Panc1 (cell line): ENCODE measurements around the gene DLGAP4. TPM values are rescaled to one million over a fixed set of nuclear protein-coding genes. Genes with fewer than 3 reads are reported as not detected.

Experiments used
- ATAC-seq: fragments of 200-7000 bp; cut with Tn5 transposase; 2 replicates; pipeline ENCODE4 v1.9.1; 2020; ENCODE audit warnings: mild to moderate bottlenecking, moderate library complexity
- BruUV-seq: library from RNA; stranded (reverse); fragments of 400-500 nt; replicated peaks from 2 replicates; lab custom pipeline; 2021; lab: Mats Ljungman, UMichigan
- CTCF ChIA-PET: fragments of 300-600 bp; sonication (Branson Sonifier 250); formaldehyde crosslinking; loops from one replicate; lab custom pipeline; 2022; ENCODE audit warnings: antibody characterized with exemption; lab: Charles Lee
- POLR2A ChIA-PET: fragments of 300-600 bp; sonication (Branson Sonifier 250); formaldehyde crosslinking; loops from one replicate; lab custom pipeline; 2022; ENCODE audit warnings: antibody characterized with exemption; lab: Charles Lee
- DNase-seq: peaks from one replicate; pipeline ENCODE4 v3.0.0-alpha.2; 2010; ENCODE audit warnings: low read depth, low spot score
- H3K27ac ChIP-seq: 2 replicates; pipeline ENCODE4 v1.5.1; 2011; ENCODE audit warnings: mild to moderate bottlenecking, low read length, inconsistent platforms
- H3K27me3 ChIP-seq: fragments of 200-500 bp; sonication (Bioruptor generic); 2 replicates; pipeline ENCODE4 v1.6.0; 2014; ENCODE audit warnings: low read length, inconsistent platforms; ENCODE audit not compliant: control insufficient read depth, insufficient read depth
- H3K36me3 ChIP-seq: fragments of 200-500 bp; sonication (Bioruptor generic); 2 replicates; pipeline ENCODE4 v1.5.1; 2014; ENCODE audit warnings: inconsistent platforms, mild to moderate bottlenecking, low read length, moderate library complexity; ENCODE audit not compliant: control insufficient read depth, insufficient read depth
- H3K4me1 ChIP-seq: 2 replicates; pipeline ENCODE4 v1.5.1; 2011; ENCODE audit warnings: inconsistent platforms, mild to moderate bottlenecking, low read length, moderate library complexity; ENCODE audit not compliant: control insufficient read depth, insufficient read depth
- H3K4me3 ChIP-seq, 2 experiments: 2 replicates each; pipeline ENCODE4 v1.5.1; 2011 to 2012; ENCODE audit warnings: low read depth in 2 of 2, low read length in 2 of 2, mild to moderate bottlenecking in 2 of 2, inconsistent platforms in 1 of 2, moderate library complexity in 1 of 2
- H3K9me3 ChIP-seq: fragments of 200-500 bp; sonication (Bioruptor generic); 2 replicates; pipeline ENCODE4 v1.5.1; 2014; ENCODE audit warnings: low read depth, mild to moderate bottlenecking, inconsistent platforms, low read length, moderate library complexity; ENCODE audit not compliant: control insufficient read depth, insufficient read depth
- POLR2AphosphoS5 ChIP-seq: IDR thresholded peaks from 2 replicates; pipeline ENCODE4 v1.6.1; 2012; ENCODE audit warnings: mild to moderate bottlenecking, low read depth, low read length, moderate library complexity
- SIN3A ChIP-seq: IDR thresholded peaks from 2 replicates; pipeline ENCODE4 v1.6.1; 2012; ENCODE audit warnings: low read depth, mild to moderate bottlenecking, low read length, moderate library complexity, borderline replicate concordance; ENCODE audit not compliant: insufficient read depth
- TCF7L2 ChIP-seq: IDR thresholded peaks from 2 replicates; pipeline ENCODE4 v1.6.1; 2011; ENCODE audit warnings: mild to moderate bottlenecking, low read depth, low read length, inconsistent platforms
- in situ Hi-C: cut with HindIII; loops from 2 replicates; pipeline ENCODE4 v1.10.0; 2016; ENCODE audit warnings: low sequenced_read_pairs, low pct_unique_long_range_greater_than_20kb
- intact Hi-C: fragments of 100-400 bp; cut with micrococcal nuclease; formaldehyde crosslinking; loops from one replicate; pipeline ENCODE4 v1.10.0; 2022; ENCODE audit not compliant: unreplicated experiment
- total RNA-seq: library from RNA; stranded (reverse); gene quantifications from one replicate; pipeline ENCODE4 v1.2.1, GENCODE V29; 2021; ENCODE audit not compliant: unreplicated experiment
- TF ChIP-seq, protein P1 (sequence below), 2 experiments: IDR thresholded peaks; 2 replicates each; pipeline ENCODE4 v1.6.1; 2011 to 2012; ENCODE audit warnings: low read depth in 2 of 2, control low read depth in 1 of 2, low read length in 1 of 2, mild to moderate bottlenecking in 1 of 2, moderate library complexity in 1 of 2; ENCODE audit not compliant: insufficient read depth in 1 of 2
- TF ChIP-seq, protein P2 (sequence below): fragments of 450-650 bp; IDR thresholded peaks from 2 replicates; pipeline ENCODE4 v1.5.1; 2017; ENCODE audit warnings: mild to moderate bottlenecking

Gene DLGAP4
- total RNA-seq, 1 experiment from 2014 or later, result 52.5 TPM

DNA sequence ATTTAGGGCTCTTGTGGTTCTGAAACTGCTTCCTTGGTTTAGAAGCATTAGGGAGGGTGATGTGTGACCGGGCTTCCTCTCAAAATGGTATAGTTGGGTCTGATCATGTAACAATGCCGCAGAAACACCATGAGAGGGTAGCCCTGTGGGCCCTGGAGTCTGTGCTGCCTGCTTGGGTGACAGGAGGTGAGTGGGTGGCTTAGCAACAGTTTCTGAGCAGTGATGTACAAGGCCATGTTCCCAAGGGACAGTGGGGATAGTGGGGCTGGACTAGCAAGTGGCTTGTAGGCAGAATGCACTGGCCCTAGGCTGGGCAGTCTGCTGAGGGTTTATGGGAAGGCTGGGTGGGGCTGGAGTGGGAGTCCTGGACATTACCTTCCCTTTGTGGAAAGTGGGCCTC is 128.2 kb downstream of the DLGAP4 start:
- Histone ChIP-seq H3K27me3 (no peaks in the 10 kb centered on the region), H3K36me3 (no peaks in the 10 kb centered on the region), H3K27ac (no peak overlapping the region), H3K4me1 (no peaks in the 10 kb centered on the region; the same call in 1 of the 2 replicates), H3K9me3 (no peaks in the 10 kb centered on the region), H3K4me3 (no peak overlapping the region)
- DNase-seq (no peak), ATAC-seq (no peak)
- intact Hi-C loops, result no loop called here
- TF ChIP-seq SIN3A, result no peak
- TF ChIP-seq, protein P1, sequence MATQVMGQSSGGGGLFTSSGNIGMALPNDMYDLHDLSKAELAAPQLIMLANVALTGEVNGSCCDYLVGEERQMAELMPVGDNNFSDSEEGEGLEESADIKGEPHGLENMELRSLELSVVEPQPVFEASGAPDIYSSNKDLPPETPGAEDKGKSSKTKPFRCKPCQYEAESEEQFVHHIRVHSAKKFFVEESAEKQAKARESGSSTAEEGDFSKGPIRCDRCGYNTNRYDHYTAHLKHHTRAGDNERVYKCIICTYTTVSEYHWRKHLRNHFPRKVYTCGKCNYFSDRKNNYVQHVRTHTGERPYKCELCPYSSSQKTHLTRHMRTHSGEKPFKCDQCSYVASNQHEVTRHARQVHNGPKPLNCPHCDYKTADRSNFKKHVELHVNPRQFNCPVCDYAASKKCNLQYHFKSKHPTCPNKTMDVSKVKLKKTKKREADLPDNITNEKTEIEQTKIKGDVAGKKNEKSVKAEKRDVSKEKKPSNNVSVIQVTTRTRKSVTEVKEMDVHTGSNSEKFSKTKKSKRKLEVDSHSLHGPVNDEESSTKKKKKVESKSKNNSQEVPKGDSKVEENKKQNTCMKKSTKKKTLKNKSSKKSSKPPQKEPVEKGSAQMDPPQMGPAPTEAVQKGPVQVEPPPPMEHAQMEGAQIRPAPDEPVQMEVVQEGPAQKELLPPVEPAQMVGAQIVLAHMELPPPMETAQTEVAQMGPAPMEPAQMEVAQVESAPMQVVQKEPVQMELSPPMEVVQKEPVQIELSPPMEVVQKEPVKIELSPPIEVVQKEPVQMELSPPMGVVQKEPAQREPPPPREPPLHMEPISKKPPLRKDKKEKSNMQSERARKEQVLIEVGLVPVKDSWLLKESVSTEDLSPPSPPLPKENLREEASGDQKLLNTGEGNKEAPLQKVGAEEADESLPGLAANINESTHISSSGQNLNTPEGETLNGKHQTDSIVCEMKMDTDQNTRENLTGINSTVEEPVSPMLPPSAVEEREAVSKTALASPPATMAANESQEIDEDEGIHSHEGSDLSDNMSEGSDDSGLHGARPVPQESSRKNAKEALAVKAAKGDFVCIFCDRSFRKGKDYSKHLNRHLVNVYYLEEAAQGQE (IDR thresholded peaks at IDR 0.05; ENCODE audit: insufficient read depth in 1 of 2, low read depth in 2 of 2, low read length in 1 of 2), result no peak
- TF ChIP-seq, protein P2, sequence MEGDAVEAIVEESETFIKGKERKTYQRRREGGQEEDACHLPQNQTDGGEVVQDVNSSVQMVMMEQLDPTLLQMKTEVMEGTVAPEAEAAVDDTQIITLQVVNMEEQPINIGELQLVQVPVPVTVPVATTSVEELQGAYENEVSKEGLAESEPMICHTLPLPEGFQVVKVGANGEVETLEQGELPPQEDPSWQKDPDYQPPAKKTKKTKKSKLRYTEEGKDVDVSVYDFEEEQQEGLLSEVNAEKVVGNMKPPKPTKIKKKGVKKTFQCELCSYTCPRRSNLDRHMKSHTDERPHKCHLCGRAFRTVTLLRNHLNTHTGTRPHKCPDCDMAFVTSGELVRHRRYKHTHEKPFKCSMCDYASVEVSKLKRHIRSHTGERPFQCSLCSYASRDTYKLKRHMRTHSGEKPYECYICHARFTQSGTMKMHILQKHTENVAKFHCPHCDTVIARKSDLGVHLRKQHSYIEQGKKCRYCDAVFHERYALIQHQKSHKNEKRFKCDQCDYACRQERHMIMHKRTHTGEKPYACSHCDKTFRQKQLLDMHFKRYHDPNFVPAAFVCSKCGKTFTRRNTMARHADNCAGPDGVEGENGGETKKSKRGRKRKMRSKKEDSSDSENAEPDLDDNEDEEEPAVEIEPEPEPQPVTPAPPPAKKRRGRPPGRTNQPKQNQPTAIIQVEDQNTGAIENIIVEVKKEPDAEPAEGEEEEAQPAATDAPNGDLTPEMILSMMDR, result no peak
- TF ChIP-seq POLR2AphosphoS5, result no peak
- TF ChIP-seq TCF7L2, result no peak
- POLR2A ChIA-PET, result interaction anchor here (0.7 kb wide), 1 partner anchor 238 kb away, joined by 3 read pairs; no protein-coding TSS in a partner anchor
- in situ Hi-C loops, result no loop called here
- CTCF ChIA-PET, result interaction anchor here (0.7 kb wide), 1 partner anchor 197 kb away, joined by 6 read pairs; no protein-coding TSS in a partner anchor
- BruUV-seq, result no TSS peak

DNA sequence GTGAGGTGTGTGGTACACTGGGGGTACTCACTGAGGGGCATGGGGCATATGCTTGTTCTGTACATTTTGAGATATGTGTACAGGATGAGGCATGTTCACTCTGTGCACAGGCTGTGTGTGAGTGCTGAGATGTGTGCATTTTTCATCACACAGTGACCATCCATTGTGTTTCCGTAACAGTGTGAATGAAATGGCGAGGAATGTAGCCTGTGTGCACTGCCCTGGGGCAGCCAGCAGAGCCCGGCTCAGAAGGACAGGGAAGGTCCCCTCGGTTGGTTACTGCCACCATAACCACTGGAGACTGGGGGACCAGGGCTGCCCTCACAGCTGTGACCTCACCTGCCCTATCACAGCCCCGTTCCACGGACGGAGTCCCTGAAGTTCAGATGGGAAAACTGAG is 129.0 kb downstream of the DLGAP4 start:
- CTCF ChIA-PET, result interaction anchor here (1.1 kb wide), 1 partner anchor 232 kb away, joined by 5 read pairs; no protein-coding TSS in a partner anchor
- TF ChIP-seq, protein P1 (IDR thresholded peaks at IDR 0.05; ENCODE audit: insufficient read depth in 1 of 2, low read depth in 2 of 2, low read length in 1 of 2), result no peak
- TF ChIP-seq TCF7L2, result no peak
- TF ChIP-seq, protein P2, result no peak
- TF ChIP-seq SIN3A, result no peak
- TF ChIP-seq POLR2AphosphoS5, result no peak
- POLR2A ChIA-PET, result no interaction called here
- H3K9me3 ChIP-seq, result no peaks in the 10 kb centered on the region
- intact Hi-C loops (no loop called here), in situ Hi-C loops (no loop called here)
- no peak for DNase-seq
- H3K27ac ChIP-seq, result no peak overlapping the region
- no peaks in the 10 kb centered on the region; the same call in 1 of the 2 replicates for H3K4me1 ChIP-seq
- H3K4me3 ChIP-seq, result no peak overlapping the region
- BruUV-seq, result no TSS peak
- no peaks in the 10 kb centered on the region for H3K36me3 ChIP-seq
- H3K27me3 ChIP-seq, result no peaks in the 10 kb centered on the region
- ATAC-seq, result no peak
